Transverse colon (tissue), 4 donors: ENCODE measurements around the gene RELA. TPM values are rescaled to one million over a fixed set of nuclear protein-coding genes. Genes with fewer than 3 reads are reported as not detected.

Experiments
- DNase-seq: peaks from one replicate; pipeline ENCODE4 v3.0.0-alpha.2; 2019
- H3K27ac ChIP-seq, 4 donors: fragments of 200-600 bp; sonication (generic); 2 replicates each; pipeline ENCODE4 v1.5.1; 2016 to 2018; ENCODE audit warnings: inconsistent platforms in 4 of 4
- H3K27me3 ChIP-seq: fragments of 200-600 bp; sonication (generic); 2 replicates; pipeline ENCODE4 v1.5.1; 2017; ENCODE audit warnings: inconsistent platforms
- H3K36me3 ChIP-seq, 4 donors: fragments of 200-600 bp; sonication (generic); 2 replicates each; pipeline ENCODE4 v1.5.1; 2017 to 2019; ENCODE audit warnings: inconsistent platforms in 4 of 4
- H3K4me1 ChIP-seq, 4 donors: fragments of 200-600 bp; sonication (generic); 2 replicates each; pipeline ENCODE4 v1.5.1; 2017 to 2020; ENCODE audit warnings: inconsistent platforms in 4 of 4
- H3K4me3 ChIP-seq, 4 donors: fragments of 200-600 bp; sonication (generic); 1 replicate in 1 of 4; 2 replicates in 3 of 4; pipeline versions ENCODE4 v1.5.1 to v1.6.1; 2017 to 2019; ENCODE audit warnings: inconsistent platforms in 4 of 4
- H3K9me3 ChIP-seq, 2 donors: fragments of 200-600 bp; sonication (generic); 2 replicates each; pipeline ENCODE4 v1.5.1; 2017 to 2019; ENCODE audit warnings: inconsistent platforms in 2 of 2
- CTCF ChIP-seq, 5 experiments: fragments of 200-600 bp in 3 of 5; fragments of 450-650 bp in 2 of 5; sonication (generic) in 3 of 5; IDR thresholded peaks; 1 replicate in 2 of 5; 2 replicates in 3 of 5; pipeline ENCODE4 v1.5.1; 2016 to 2017; ENCODE audit warnings: antibody characterized with exemption in 5 of 5, inconsistent platforms in 3 of 5, mild to moderate bottlenecking in 2 of 5, moderate library complexity in 1 of 5
- EP300 ChIP-seq: sonication (generic); formaldehyde crosslinking; IDR thresholded peaks from one replicate; pipeline ENCODE4 v1.6.1; 2017; ENCODE audit warnings: antibody characterized with exemption, low read depth
- POLR2A ChIP-seq: fragments of 450-650 bp; IDR thresholded peaks from one replicate; pipeline ENCODE4 v1.6.1; 2016; ENCODE audit warnings: antibody characterized with exemption, mild to moderate bottlenecking, moderate library complexity
- POLR2AphosphoS5 ChIP-seq, 3 donors: sonication (generic); formaldehyde crosslinking; IDR thresholded peaks; one replicate each; pipeline ENCODE4 v1.6.1; 2016; ENCODE audit warnings: antibody characterized with exemption in 3 of 3
- WGBS, 2 donors: methylation state at CpG; one replicate each; pipeline ENCODE4 v1.1.5; 2018; ENCODE audit warnings: low coverage in 1 of 2; 5-methylcytosine and 5-hydroxymethylcytosine counted together
- in situ Hi-C, 4 donors: fragments of 200-750 bp; cut with MboI; loops; one replicate each; pipeline versions ENCODE4 v1.15.0 to v1.15.1; 2017; ENCODE audit warnings: low sequenced_read_pairs in 3 of 4, low pct_ligation_motif_present in 1 of 4, low pct_unique_long_range_greater_than_20kb in 1 of 4
- intact Hi-C: fragments of 100-400 bp; cut with DNase I; formaldehyde crosslinking; loops from one replicate; pipeline ENCODE4 v1.15.1; 2023; ENCODE audit warnings: low total_unique reads
- total RNA-seq, 4 donors: library from RNA; depleted of rRNA; stranded (reverse); fragments of >200 nt; gene quantifications; one replicate each; pipeline ENCODE4 v1.1.0, GENCODE V29; 2016

Gene RELA
- total RNA-seq, 4 donors from 2014 or later, result 45.8 to 95.8 (median 58.4) TPM

DNA sequence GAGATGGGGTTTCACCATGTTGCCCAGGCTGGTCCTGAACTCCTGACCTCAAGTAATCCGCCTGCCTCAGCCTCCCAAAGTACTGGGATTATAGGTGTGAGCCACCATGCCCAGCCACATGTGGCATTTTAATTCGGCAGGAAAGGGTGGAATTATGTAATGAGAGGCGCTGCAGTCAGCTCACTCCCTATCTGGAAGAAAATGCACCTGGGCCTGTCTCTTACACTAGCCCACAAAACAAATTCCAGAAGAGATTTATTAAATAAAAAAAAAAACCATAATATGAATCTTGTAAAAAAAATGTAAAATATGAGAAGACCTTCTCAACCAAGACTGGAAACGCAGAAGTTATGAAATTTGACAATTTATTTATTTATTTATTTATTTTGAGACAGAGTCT lies 41.1 kb upstream of the RELA start:
- Histone ChIP-seq H3K27ac (no peak overlapping the region), H3K4me1 (peaks cover 0 to 7% (median 4%) of the 10 kb centered on the region in 4 donors), H3K4me3 (no peak overlapping the region), H3K27me3 (no peaks in the 10 kb centered on the region), H3K9me3 (no peaks in the 10 kb centered on the region), H3K36me3 (no peaks in the 10 kb centered on the region)
- in situ Hi-C loops (loop anchor here in 3 of 4 donors (25.0 kb wide), 2 partner anchors 108 to 283 kb away; no protein-coding TSS in a partner anchor), intact Hi-C loops (loop anchor here (10.0 kb wide), 2 partner anchors 69 to 281 kb away; partner anchors contain the start of gene SIPA1)
- TF ChIP-seq POLR2A (no peak), CTCF (IDR thresholded peaks at IDR 0.05) (no peak), POLR2AphosphoS5 (IDR thresholded peaks at IDR 0.05) (no peak), EP300 (no peak)
- no peak for DNase-seq
- WGBS, 2 donors, result 58 to 60% methylated on average over 2 to 4 of the region's 4 CpGs

- no peaks in the 10 kb centered on the region for H3K27me3 ChIP-seq
- H3K9me3 ChIP-seq, result no peaks in the 10 kb centered on the region
- no peaks in the 10 kb centered on the region for H3K36me3 ChIP-seq
- no peak for DNase-seq
- in situ Hi-C loops (loop anchor here in 3 of 4 donors (25.0 kb wide), 2 partner anchors 111 to 286 kb away; no protein-coding TSS in a partner anchor), intact Hi-C loops (loop anchor here (10.0 kb wide), 2 partner anchors 67 to 283 kb away; partner anchors contain the start of gene SIPA1)
- peaks cover 0 to 7% (median 4%) of the 10 kb centered on the region in 4 donors for H3K4me1 ChIP-seq
- WGBS, 2 donors, result 67 to 86% methylated on average over 1 of the region's 1 CpG
- no peak overlapping the region for H3K4me3 ChIP-seq
- H3K27ac ChIP-seq, result no peak overlapping the region
- no peak for TF ChIP-seq POLR2AphosphoS5 (IDR thresholded peaks at IDR 0.05)
- no peak for TF ChIP-seq EP300
- no peak for TF ChIP-seq CTCF (IDR thresholded peaks at IDR 0.05)
- TF ChIP-seq POLR2A, result no peak
Measured at GRCh38 chr11:65701686-65702085, 39.0 kb upstream of the RELA start.

DNA sequence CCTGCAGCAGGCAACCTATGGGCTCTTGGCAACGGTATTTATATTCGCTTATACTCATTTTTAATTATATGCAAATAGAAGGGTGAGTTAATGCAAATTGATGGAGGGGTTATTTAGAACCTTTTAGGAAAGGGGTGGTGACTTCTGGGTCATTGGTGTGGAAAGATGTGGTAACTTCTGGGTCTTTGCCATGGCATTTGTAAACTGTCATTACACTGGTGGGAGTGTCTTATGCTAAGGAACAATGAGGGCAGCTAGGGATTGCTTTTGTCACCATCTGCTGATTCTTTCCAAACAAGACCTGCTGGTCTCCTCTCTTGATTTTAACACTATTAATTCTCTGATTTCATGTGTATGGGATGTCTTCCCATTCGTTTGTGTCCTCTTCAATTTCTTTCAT lies 37.7 kb upstream of the RELA start:
- H3K4me3 ChIP-seq, result no peak overlapping the region
- H3K4me1 ChIP-seq, result peaks cover 0 to 8% (median 7%) of the 10 kb centered on the region in 4 donors
- no peaks in the 10 kb centered on the region for H3K27me3 ChIP-seq
- WGBS, 2 donors, result 57 to 59% methylated on average over 3 of the region's 3 CpGs
- no peak for TF ChIP-seq POLR2A
- in situ Hi-C loops, result loop anchor here in 3 of 4 donors (25.0 kb wide), 2 partner anchors 112 to 287 kb away; no protein-coding TSS in a partner anchor
- no peak for DNase-seq
- intact Hi-C loops, result loop anchor here (10.0 kb wide), 2 partner anchors 66 to 284 kb away; partner anchors contain the start of gene SIPA1
- H3K9me3 ChIP-seq, result no peaks in the 10 kb centered on the region
- H3K36me3 ChIP-seq, result no peaks in the 10 kb centered on the region
- H3K27ac ChIP-seq, result no peak overlapping the region

GRCh38 chr11:65699306-65699705 lies 36.6 kb upstream of the RELA start:
- 79% methylated on average over 7 of the region's 7 CpGs; no CpG with 5 or more reads in 1 of the 2 donors for WGBS, 2 donors
- no peak overlapping the region for H3K4me3 ChIP-seq
- no peaks in the 10 kb centered on the region for H3K9me3 ChIP-seq
- intact Hi-C loops, result no loop called here
- in situ Hi-C loops, result loop anchor here in 1 of 4 donors (25.0 kb wide), 1 partner anchor 288 kb away; no protein-coding TSS in a partner anchor
- no peaks in the 10 kb centered on the region for H3K27me3 ChIP-seq
- H3K27ac ChIP-seq, result no peak overlapping the region
- no peaks in the 10 kb centered on the region for H3K36me3 ChIP-seq
- peaks cover 0 to 13% (median 6%) of the 10 kb centered on the region in 4 donors for H3K4me1 ChIP-seq
- no peak for DNase-seq
- no peak for TF ChIP-seq CTCF (IDR thresholded peaks at IDR 0.05)
- no peak for TF ChIP-seq POLR2A
- TF ChIP-seq EP300, result no peak
- no peak for TF ChIP-seq POLR2AphosphoS5 (IDR thresholded peaks at IDR 0.05)

DNA sequence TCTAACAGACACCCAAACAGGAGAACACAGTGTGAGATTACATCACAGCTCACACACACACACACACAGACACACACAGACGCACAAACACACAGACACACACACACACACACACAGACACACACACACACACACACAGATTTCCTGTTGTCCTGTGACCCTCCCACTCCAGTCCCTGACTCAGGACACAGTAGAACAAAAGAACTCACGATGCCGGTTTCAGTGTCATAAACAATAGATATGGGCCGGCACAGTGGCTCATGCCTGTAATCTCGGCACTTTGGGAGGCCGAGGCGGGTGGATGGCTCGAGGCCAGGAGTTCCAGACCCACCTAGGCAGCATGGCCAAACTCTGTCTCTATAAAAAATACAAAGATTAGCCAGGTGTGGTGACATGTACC lies 35.5 kb upstream of the RELA start:
- in situ Hi-C loops, result loop anchor here in 1 of 4 donors (25.0 kb wide), 1 partner anchor 289 kb away; no protein-coding TSS in a partner anchor
- no peaks in the 10 kb centered on the region for H3K9me3 ChIP-seq
- no peak overlapping the region for H3K27ac ChIP-seq
- 55% methylated on average over 8 of the region's 8 CpGs; no CpG with 5 or more reads in 1 of the 2 donors for WGBS, 2 donors
- intact Hi-C loops, result no loop called here
- peaks cover 0 to 16% (median 7%) of the 10 kb centered on the region in 4 donors for H3K4me1 ChIP-seq
- H3K4me3 ChIP-seq, result no peak overlapping the region
- TF ChIP-seq POLR2A (no peak), CTCF (IDR thresholded peaks at IDR 0.05) (no peak), POLR2AphosphoS5 (IDR thresholded peaks at IDR 0.05) (no peak), EP300 (no peak)
- peak; percentile 73 for DNase-seq
- no peaks in the 10 kb centered on the region for H3K36me3 ChIP-seq
- H3K27me3 ChIP-seq, result no peaks in the 10 kb centered on the region
